Endothelial cell of umbilical vein (primary cell): Measurements from ENCODE around the gene APOL2. TPM values are rescaled to one million over a fixed set of nuclear protein-coding genes. Genes with fewer than 3 reads are reported as not detected.
"Not testable (repeated sequence)": the region's sequence is repeated elsewhere in the genome, so short reads cannot be mapped to it uniquely, and the experiment has no call there.

ENCODE experiments used
- BruUV-seq: library from RNA; stranded (reverse); fragments of 400-500 nt; replicated peaks from 2 replicates; lab custom pipeline; 2021; lab: Mats Ljungman, UMichigan
- CTCF ChIA-PET: fragments of 300-600, 350-600 bp; sonication (Branson Sonifier 250); formaldehyde crosslinking; loops from one replicate; lab custom pipeline; 2021; ENCODE audit warnings: antibody characterized with exemption, inconsistent platforms; lab: Charles Lee
- POLR2A ChIA-PET: fragments of 300-600, 350-600 bp; sonication (Branson Sonifier 250); formaldehyde crosslinking; loops from one replicate; lab custom pipeline; 2021; ENCODE audit warnings: antibody characterized with exemption, inconsistent platforms; lab: Charles Lee
- DNase-seq: peaks from one replicate; pipeline ENCODE4 v3.0.0-alpha.2; 2011; ENCODE audit warnings: low read depth, low spot score
- FAIRE-seq: peaks from 2 replicates; lab custom pipeline; 2011; peaks lifted over from hg19 to GRCh38; lab: Jason Lieb, UNC
- H2AFZ ChIP-seq: 2 replicates; pipeline ENCODE4 v1.6.0; 2012; ENCODE audit warnings: low read depth, low read length, control low read depth, inconsistent platforms
- H3K27ac ChIP-seq: 2 replicates; pipeline ENCODE4 v1.5.1; 2011; ENCODE audit warnings: low read depth, mild to moderate bottlenecking, control low read depth, low read length, moderate library complexity; ENCODE audit not compliant: insufficient read depth
- H3K27me3 ChIP-seq, 2 experiments: 2 replicates each; pipeline versions ENCODE4 v1.6.0 to v1.6.1; 2011; ENCODE audit warnings: low read length in 2 of 2, mixed read lengths in 1 of 2; ENCODE audit not compliant: control insufficient read depth in 2 of 2, insufficient read depth in 2 of 2
- H3K36me3 ChIP-seq, 2 experiments: 2 replicates in 1 of 2; 3 replicates in 1 of 2; pipeline ENCODE4 v1.5.1; 2011; ENCODE audit warnings: low read length in 2 of 2, mild to moderate bottlenecking in 1 of 2, moderate library complexity in 1 of 2; ENCODE audit not compliant: control insufficient read depth in 2 of 2, insufficient read depth in 2 of 2; ENCODE audit errors: extremely low read depth in 1 of 2
- H3K4me1 ChIP-seq: 3 replicates; pipeline ENCODE4 v1.5.1; 2011; ENCODE audit warnings: mild to moderate bottlenecking, low read length; ENCODE audit not compliant: control insufficient read depth, insufficient read depth; ENCODE audit errors: extremely low read depth
- H3K4me2 ChIP-seq: 2 replicates; pipeline ENCODE4 v1.6.1; 2011; ENCODE audit warnings: low read length, control low read depth, mixed read lengths; ENCODE audit not compliant: insufficient read depth
- H3K4me3 ChIP-seq, 3 experiments: fragments of 200-600 bp in 1 of 3; sonication (generic), shearing (Covaris generic) in 1 of 3; replicated peaks in 1 of 3; 2 replicates each; pipeline ENCODE4 v1.5.1; 2011 to 2016; ENCODE audit warnings: control low read depth in 3 of 3, low read length in 3 of 3, mild to moderate bottlenecking in 2 of 3, inconsistent platforms in 1 of 3, low read depth in 1 of 3, moderate library complexity in 1 of 3; ENCODE audit not compliant: insufficient read depth in 1 of 3
- H3K79me2 ChIP-seq: 2 replicates; pipeline ENCODE4 v1.6.0; 2012; ENCODE audit warnings: low read length, inconsistent platforms; ENCODE audit not compliant: control insufficient read depth, insufficient read depth
- H3K9ac ChIP-seq: replicated peaks from 2 replicates; pipeline ENCODE3; 2011; ENCODE audit warnings: low read length, control low read depth; ENCODE audit not compliant: insufficient read depth; ENCODE audit errors: extremely low read depth
- H3K9me1 ChIP-seq: replicated peaks from 3 replicates; pipeline ENCODE4 v1.6.0; 2011; ENCODE audit warnings: mild to moderate bottlenecking, low read length; ENCODE audit not compliant: control insufficient read depth, insufficient read depth; ENCODE audit errors: extremely low read depth
- H3K9me3 ChIP-seq: replicated peaks from 2 replicates; pipeline ENCODE4 v1.5.1; 2012; ENCODE audit warnings: low read length, inconsistent platforms; ENCODE audit not compliant: control insufficient read depth, insufficient read depth
- H4K20me1 ChIP-seq: replicated peaks from 2 replicates; pipeline ENCODE3; 2011; ENCODE audit warnings: mild to moderate bottlenecking, low read length; ENCODE audit not compliant: control insufficient read depth, insufficient read depth; ENCODE audit errors: extremely low read depth
- CTCF ChIP-seq, 2 donors: IDR thresholded peaks; 1 replicate in 1 of 2; 2 replicates in 1 of 2; pipeline ENCODE4 v1.5.1; 2011; ENCODE audit warnings: low read length in 2 of 2, mild to moderate bottlenecking in 2 of 2, moderate library complexity in 2 of 2, control low read depth in 1 of 2, inconsistent platforms in 1 of 2, low read depth in 1 of 2; ENCODE audit not compliant: insufficient read depth in 1 of 2; ENCODE audit errors: extremely low read depth in 1 of 2
- GATA2 ChIP-seq: IDR thresholded peaks from 2 replicates; pipeline ENCODE4 v1.7.0; 2011; ENCODE audit warnings: low read depth, mild to moderate bottlenecking, moderate library complexity, mixed read lengths, low read length; ENCODE audit not compliant: insufficient read length, insufficient read depth
- JUN ChIP-seq: IDR thresholded peaks from 2 replicates; pipeline ENCODE4 v1.6.1; 2011; ENCODE audit warnings: borderline replicate concordance, low read depth; ENCODE audit not compliant: insufficient read length, insufficient read depth
- MYC ChIP-seq: IDR thresholded peaks from one replicate; pipeline ENCODE4 v1.6.1; 2011; ENCODE audit warnings: mild to moderate bottlenecking, low read depth, low read length
- POLR2A ChIP-seq: IDR thresholded peaks from 2 replicates; pipeline ENCODE4 v1.6.1; 2012; ENCODE audit warnings: low read depth, mild to moderate bottlenecking, control low read depth, low read length
- POLR2AphosphoS5 ChIP-seq: IDR thresholded peaks from 2 replicates; pipeline ENCODE4 v1.6.1; 2012; ENCODE audit warnings: low read depth, mild to moderate bottlenecking, control low read depth, low read length, moderate library complexity; ENCODE audit not compliant: insufficient read depth
- dilution Hi-C: fragments of 300-500 bp; cut with MboI; formaldehyde crosslinking; loops from one replicate; pipeline ENCODE4 v1.15.0; 2019; ENCODE audit warnings: low sequenced_read_pairs; ENCODE audit not compliant: extremely low pct_ligation_motif_present
- intact Hi-C: fragments of 100-400 bp; cut with micrococcal nuclease; formaldehyde crosslinking; loops from one replicate; pipeline ENCODE4 v1.10.0; 2022
- polyA plus RNA-seq, 4 experiments: library from polyadenylated mRNA; depleted of rRNA in 3 of 4; stranded (reverse) in 3 of 4; unstranded in 1 of 4; fragments of >200 nt; gene quantifications; 2 replicates each; pipeline versions ENCODE4 v1.2.1 to v1.2.3, GENCODE V29; 2011 to 2012; ENCODE audit warnings: missing spikeins in 1 of 4
- total RNA-seq: library from RNA; stranded (reverse); gene quantifications from 2 replicates; pipeline ENCODE4 v1.2.3, GENCODE V29; 2021

APOL2 gene
- total and polyA plus RNA-seq, 2 donors (not counting 3 experiments of a cell fraction or from before 2014, with no cell fraction given): 16.9 to 37.6 TPM

- Histone ChIP-seq H3K9ac (no peak overlapping the region), H3K4me1 (no peaks in the 10 kb centered on the region), H3K79me2 (no peaks in the 10 kb centered on the region), H4K20me1 (no peaks in the 10 kb centered on the region), H3K36me3 (no peaks in the 10 kb centered on the region), H3K4me3 (no peak overlapping the region), H3K9me3 (no peaks in the 10 kb centered on the region), H3K9me1 (no peaks in the 10 kb centered on the region), H3K27me3 (no peaks in the 10 kb centered on the region), H3K27ac (no peak overlapping the region), H2AFZ (no peak overlapping the region), H3K4me2 (no peak overlapping the region)
- FAIRE-seq (no peak), DNase-seq (no peak)
- BruUV-seq: TSS peak; percentile 46
- intact Hi-C loops (no loop called here), dilution Hi-C loops (no loop called here)
- no peak for TF ChIP-seq CTCF (IDR thresholded peaks at IDR 0.05; ENCODE audit: extremely low read depth in 1 of 2, insufficient read depth in 1 of 2, low read depth in 1 of 2, low read length in 2 of 2)
- TF ChIP-seq POLR2AphosphoS5: no peak
- no peak for TF ChIP-seq MYC
- TF ChIP-seq GATA2: no peak
- no peak for TF ChIP-seq POLR2A
- TF ChIP-seq JUN: no peak
- ChIA-PET POLR2A (no interaction called here), CTCF (interaction anchor here (1.0 to 1.4 kb wide), 2 partner anchors 11 to 72 kb away, joined by 3 to 4 read pairs; no protein-coding TSS in a partner anchor)
Measured at GRCh38 chr22:36267058-36267457, 27.7 kb upstream of the APOL2 start.

GRCh38 chr22:36263886-36264664 lies 24.7 kb upstream of the APOL2 start:
- BruUV-seq, FAIRE-seq, dilution Hi-C loops, H3K36me3 ChIP-seq, H2AFZ ChIP-seq, POLR2A ChIA-PET, H3K4me3 ChIP-seq, H3K9me1 ChIP-seq, H4K20me1 ChIP-seq, H3K4me1 ChIP-seq, H3K9me3 ChIP-seq, intact Hi-C loops, DNase-seq, H3K27ac ChIP-seq, H3K27me3 ChIP-seq, H3K4me2 ChIP-seq, H3K79me2 ChIP-seq, H3K9ac ChIP-seq: not testable (repeated sequence)
- CTCF ChIA-PET: interaction anchor here (0.7 to 1.6 kb wide), 4 partner anchors 13 to 222 kb away, joined by 3 to 5 read pairs (median 4); no protein-coding TSS in a partner anchor

DNA sequence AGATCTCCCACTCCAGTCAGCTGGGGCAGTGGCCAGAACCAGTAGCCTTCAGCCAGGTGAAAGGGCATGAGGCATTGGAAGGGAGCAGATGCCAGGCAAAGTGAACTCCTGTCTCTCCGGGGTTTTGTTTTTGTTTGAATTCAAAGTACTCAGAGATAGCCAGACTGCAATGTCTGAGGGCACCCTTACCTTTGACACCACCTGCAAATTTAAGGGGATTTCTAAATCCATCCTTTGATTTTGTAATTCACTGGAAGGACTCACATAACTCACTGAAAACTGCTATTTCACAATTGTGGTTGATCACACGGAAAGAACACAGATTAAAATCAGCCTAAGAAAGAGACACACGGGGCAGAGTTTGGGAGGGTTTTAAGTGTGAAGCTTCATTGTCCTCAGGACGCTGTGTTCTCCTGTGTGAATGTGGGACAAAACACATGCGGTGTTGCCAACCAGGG lies 23.9 kb upstream of the APOL2 start:
- H3K9me1 ChIP-seq, H4K20me1 ChIP-seq, H3K36me3 ChIP-seq, H3K27ac ChIP-seq, FAIRE-seq, H3K4me2 ChIP-seq, BruUV-seq, H3K27me3 ChIP-seq, POLR2A ChIA-PET, H2AFZ ChIP-seq, DNase-seq, dilution Hi-C loops, H3K9ac ChIP-seq, H3K9me3 ChIP-seq, intact Hi-C loops, H3K4me3 ChIP-seq, H3K79me2 ChIP-seq: not testable (repeated sequence)
- peaks cover 17% of the 10 kb centered on the region for H3K4me1 ChIP-seq
- CTCF ChIA-PET: interaction anchor here (1.1 kb wide), 1 partner anchor 68 kb away, joined by 3 read pairs; no protein-coding TSS in a partner anchor
